Choroid plexus epithelial cell (primary cell): ENCODE results near the gene TRAM2.
"Not testable (repeated sequence)": the region's sequence is repeated elsewhere in the genome, so short reads cannot be mapped to it uniquely, and the experiment has no call there.

Experiments used
- DNase-seq: peaks from one replicate; pipeline ENCODE4 v3.0.0-alpha.2; 2010; ENCODE audit warnings: low read depth
- H3K4me3 ChIP-seq: 2 replicates; pipeline ENCODE4 v1.5.1; 2011; ENCODE audit warnings: low read depth, mild to moderate bottlenecking, control low read depth, low read length, moderate library complexity
- TF ChIP-seq, protein P1 (sequence below): conservative IDR thresholded peaks from 2 replicates; pipeline ENCODE4 v1.5.1; 2011; ENCODE audit warnings: low read depth, mild to moderate bottlenecking, control low read depth, inconsistent platforms, low read length, moderate library complexity

Gene TRAM2

GRCh38 chr6:52482903-52483670 is 93.8 kb downstream of the TRAM2 start:
- TF ChIP-seq, protein P1, sequence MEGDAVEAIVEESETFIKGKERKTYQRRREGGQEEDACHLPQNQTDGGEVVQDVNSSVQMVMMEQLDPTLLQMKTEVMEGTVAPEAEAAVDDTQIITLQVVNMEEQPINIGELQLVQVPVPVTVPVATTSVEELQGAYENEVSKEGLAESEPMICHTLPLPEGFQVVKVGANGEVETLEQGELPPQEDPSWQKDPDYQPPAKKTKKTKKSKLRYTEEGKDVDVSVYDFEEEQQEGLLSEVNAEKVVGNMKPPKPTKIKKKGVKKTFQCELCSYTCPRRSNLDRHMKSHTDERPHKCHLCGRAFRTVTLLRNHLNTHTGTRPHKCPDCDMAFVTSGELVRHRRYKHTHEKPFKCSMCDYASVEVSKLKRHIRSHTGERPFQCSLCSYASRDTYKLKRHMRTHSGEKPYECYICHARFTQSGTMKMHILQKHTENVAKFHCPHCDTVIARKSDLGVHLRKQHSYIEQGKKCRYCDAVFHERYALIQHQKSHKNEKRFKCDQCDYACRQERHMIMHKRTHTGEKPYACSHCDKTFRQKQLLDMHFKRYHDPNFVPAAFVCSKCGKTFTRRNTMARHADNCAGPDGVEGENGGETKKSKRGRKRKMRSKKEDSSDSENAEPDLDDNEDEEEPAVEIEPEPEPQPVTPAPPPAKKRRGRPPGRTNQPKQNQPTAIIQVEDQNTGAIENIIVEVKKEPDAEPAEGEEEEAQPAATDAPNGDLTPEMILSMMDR, result no peak
- no peak overlapping the region for H3K4me3 ChIP-seq
- DNase-seq, result no peak

DNA sequence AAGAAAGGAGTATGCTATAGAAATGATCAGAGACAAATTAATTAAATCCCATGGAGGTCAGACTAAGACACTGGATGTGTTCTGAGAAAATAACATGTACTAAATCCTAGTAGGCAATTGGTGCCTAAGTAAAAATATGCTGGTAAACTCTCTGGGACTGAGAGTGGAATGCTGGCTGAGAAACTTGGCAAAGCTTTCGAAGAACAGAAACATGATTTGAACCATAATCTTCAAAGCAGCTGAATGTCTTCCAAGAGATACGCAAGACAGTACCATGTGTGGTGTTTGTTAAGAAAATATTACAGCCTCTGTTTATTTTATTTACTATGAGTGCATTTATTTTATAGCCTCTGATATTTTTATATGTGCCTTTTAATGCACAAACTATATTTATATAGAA is 101.6 kb downstream of the TRAM2 start:
- H3K4me3 ChIP-seq, result no peak overlapping the region
- DNase-seq, result peak; percentile 46
- TF ChIP-seq, protein P1, result no peak

DNA sequence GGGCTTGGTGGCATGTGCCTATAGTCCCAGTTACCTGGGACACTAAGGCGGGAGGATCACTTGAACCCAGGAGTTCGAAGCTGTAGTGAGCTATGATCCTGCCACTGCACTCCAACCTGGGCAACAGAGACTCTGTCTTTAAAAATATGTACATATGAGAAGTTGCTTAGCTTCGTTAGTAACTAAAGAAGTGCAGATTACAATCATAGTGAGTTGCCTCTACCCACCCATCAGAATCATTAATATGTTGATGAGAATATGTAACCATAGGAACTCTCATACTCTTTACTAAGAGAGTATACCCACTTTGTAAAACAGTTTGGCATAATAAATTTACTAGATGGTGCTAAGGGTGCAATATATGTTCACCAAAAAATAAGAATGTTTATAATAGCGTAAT is 102.7 kb downstream of the TRAM2 start:
- no peak overlapping the region for H3K4me3 ChIP-seq
- DNase-seq, result no peak
- TF ChIP-seq, protein P1, result no peak

DNA sequence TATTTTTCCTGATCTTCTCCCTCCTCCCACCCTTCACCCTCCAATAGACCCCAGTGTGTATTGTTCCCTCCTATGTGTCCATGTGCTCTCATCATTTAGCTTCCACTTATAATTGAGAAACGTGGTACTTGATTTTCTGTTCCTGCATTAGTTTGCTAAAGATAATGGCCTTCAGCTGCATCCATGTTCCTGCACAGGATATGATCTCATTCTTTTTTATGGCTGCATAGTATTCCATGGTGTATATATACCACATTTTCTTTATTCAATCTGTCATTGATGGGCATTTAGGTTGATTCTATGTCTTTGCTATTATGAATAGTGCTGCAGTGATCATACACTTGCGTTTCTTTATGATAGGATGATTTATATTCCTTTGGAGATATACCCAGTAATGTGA is 115.7 kb downstream of the TRAM2 start:
- H3K4me3 ChIP-seq, DNase-seq: not testable (repeated sequence)

- TF ChIP-seq, protein P1, result no peak
- no peak for DNase-seq
These were observed 119.8 kb downstream of the TRAM2 start for GRCh38 chr6:52457096-52457495.

DNA sequence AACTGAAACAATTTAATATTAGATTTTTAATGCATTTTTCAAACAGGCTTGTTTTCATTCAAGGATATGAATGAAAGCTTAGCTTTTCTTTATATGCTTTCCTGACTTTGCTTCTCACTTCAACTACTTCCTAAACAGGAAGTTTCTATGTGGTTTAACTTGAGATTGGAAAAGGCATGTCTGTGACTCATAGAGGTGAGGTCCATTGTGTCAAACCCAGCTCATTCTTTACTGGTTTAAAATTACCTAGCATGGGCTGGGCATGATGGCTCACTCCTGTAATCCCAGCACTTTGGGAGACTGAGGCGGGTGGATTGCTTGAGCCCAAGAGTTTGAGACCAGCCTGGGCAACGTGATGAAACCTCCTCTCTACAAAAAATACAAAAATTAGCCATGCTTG is 122.3 kb downstream of the TRAM2 start:
- TF ChIP-seq, protein P1, result no peak
- DNase-seq, result peak; percentile 52
- no peak overlapping the region for H3K4me3 ChIP-seq

More at GRCh38 chr6:52457096-52457495, 119.8 kb downstream of the TRAM2 start:
- H3K4me3 ChIP-seq, result no peak overlapping the region
